ENCODE measurements around the gene ST7L. TPM values are rescaled to one million over a fixed set of nuclear protein-coding genes. Genes with fewer than 3 reads are reported as not detected.

The ST7L gene
- total RNA-seq, 1 experiment from 2014 or later: 22.1 TPM

DNA sequence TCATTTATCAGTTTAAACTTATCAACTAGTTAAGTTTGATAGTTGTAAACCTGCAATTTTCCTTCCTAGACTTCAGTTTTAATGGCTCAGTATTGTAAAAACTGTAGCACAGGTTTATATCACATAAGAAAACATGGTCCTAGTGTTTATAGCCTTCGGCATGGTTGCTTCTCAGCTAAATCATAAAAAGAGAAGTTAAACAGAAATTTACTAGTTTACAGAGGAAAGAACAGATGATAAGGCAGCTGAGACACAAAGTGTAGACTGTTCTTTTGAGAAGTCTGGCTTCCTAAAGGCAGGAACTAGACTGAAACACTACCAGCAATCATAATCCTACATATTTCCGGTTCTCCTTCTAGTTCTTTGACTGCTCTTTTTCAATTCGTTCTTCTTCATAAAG, 70.4 kb downstream of the ST7L start:
- Histone ChIP-seq H4K20me1 (ENCODE audit: insufficient read depth) (no peaks in the 10 kb centered on the region), H3F3A (ENCODE audit: insufficient read depth, low read depth) (peaks cover 27% of the 10 kb centered on the region), H3K79me2 (ENCODE audit: low read depth) (no peaks in the 10 kb centered on the region), H3K9me2 (ENCODE audit: insufficient read depth) (no peaks in the 10 kb centered on the region), H3K9me3 (ENCODE audit: insufficient read depth, low read depth) (no peaks in the 10 kb centered on the region; the same call in 1 of the 2 replicates), H3K4me2 (no peak overlapping the region), H3K27ac (no peak overlapping the region), H3K4me1 (replicated peaks; ENCODE audit: insufficient read depth) (peaks cover 30% of the 10 kb centered on the region), H3K27me3 (ENCODE audit: insufficient read depth, low read depth) (no peaks in the 10 kb centered on the region), H3K4me3 (no peak overlapping the region), H3K36me3 (ENCODE audit: low read depth) (no peaks in the 10 kb centered on the region), H2AFZ (no peak overlapping the region)
- TF ChIP-seq, protein P1, sequence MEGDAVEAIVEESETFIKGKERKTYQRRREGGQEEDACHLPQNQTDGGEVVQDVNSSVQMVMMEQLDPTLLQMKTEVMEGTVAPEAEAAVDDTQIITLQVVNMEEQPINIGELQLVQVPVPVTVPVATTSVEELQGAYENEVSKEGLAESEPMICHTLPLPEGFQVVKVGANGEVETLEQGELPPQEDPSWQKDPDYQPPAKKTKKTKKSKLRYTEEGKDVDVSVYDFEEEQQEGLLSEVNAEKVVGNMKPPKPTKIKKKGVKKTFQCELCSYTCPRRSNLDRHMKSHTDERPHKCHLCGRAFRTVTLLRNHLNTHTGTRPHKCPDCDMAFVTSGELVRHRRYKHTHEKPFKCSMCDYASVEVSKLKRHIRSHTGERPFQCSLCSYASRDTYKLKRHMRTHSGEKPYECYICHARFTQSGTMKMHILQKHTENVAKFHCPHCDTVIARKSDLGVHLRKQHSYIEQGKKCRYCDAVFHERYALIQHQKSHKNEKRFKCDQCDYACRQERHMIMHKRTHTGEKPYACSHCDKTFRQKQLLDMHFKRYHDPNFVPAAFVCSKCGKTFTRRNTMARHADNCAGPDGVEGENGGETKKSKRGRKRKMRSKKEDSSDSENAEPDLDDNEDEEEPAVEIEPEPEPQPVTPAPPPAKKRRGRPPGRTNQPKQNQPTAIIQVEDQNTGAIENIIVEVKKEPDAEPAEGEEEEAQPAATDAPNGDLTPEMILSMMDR (conservative IDR thresholded peaks at IDR 0.05): no peak
- no peak for TF ChIP-seq EZH2 (IDR thresholded peaks at IDR 0.05; ENCODE audit: low read depth)
- no TSS peak for BruUV-seq (replicated peaks)
- ChIA-PET CTCF (no interaction called here), POLR2A (ENCODE audit: unreplicated experiment) (interaction anchor here (0.6 kb wide), 1 partner anchor 21 kb away, joined by 13 read pairs; no protein-coding TSS in a partner anchor)
- intact Hi-C loops (cut with micrococcal nuclease; ENCODE audit: unreplicated experiment): no loop called here
- no peak for DNase-seq

DNA sequence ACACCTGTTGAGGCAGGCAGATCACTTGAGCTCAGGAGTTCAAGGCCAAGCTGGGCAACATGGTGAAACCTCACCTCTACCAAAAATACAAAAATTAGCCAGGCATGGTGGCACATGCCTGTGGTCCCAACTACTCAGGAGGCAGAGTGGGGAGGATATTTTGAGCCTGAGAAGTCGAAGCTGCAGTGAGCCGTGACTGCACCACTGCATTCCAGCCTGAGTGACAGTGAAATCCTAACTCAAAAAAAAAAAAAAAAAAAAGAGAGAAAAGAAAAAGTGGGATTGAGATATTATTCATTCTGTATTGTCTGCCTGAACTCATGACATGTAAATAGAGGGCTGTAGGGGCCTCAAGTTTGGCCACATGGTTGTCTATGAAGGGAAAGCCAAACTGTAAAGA, 72.9 kb downstream of the ST7L start:
- Histone ChIP-seq H3K27me3 (ENCODE audit: insufficient read depth, low read depth) (no peaks in the 10 kb centered on the region), H3F3A (ENCODE audit: insufficient read depth, low read depth) (peaks cover 32% of the 10 kb centered on the region), H3K36me3 (ENCODE audit: low read depth) (no peaks in the 10 kb centered on the region), H4K20me1 (ENCODE audit: insufficient read depth) (no peaks in the 10 kb centered on the region), H3K79me2 (ENCODE audit: low read depth) (no peaks in the 10 kb centered on the region), H3K9me2 (ENCODE audit: insufficient read depth) (no peaks in the 10 kb centered on the region), H3K4me3 (no peak overlapping the region), H3K4me2 (peak overlapping the region; percentile 69; the same call in 1 of the 2 replicates), H2AFZ (no peak overlapping the region), H3K27ac (peak overlapping the region; percentile 98), H3K4me1 (replicated peaks; ENCODE audit: insufficient read depth) (peaks cover 38% of the 10 kb centered on the region), H3K9me3 (ENCODE audit: insufficient read depth, low read depth) (no peaks in the 10 kb centered on the region; the same call in 1 of the 2 replicates)
- POLR2A ChIA-PET (ENCODE audit: unreplicated experiment): no interaction called here
- CTCF ChIA-PET: no interaction called here
- intact Hi-C loops (cut with micrococcal nuclease; ENCODE audit: unreplicated experiment): no loop called here
- no TSS peak for BruUV-seq (replicated peaks)
- TF ChIP-seq EZH2 (IDR thresholded peaks at IDR 0.05; ENCODE audit: low read depth): no peak
- TF ChIP-seq, protein P1 (conservative IDR thresholded peaks at IDR 0.05): no peak
- no peak for DNase-seq

DNA sequence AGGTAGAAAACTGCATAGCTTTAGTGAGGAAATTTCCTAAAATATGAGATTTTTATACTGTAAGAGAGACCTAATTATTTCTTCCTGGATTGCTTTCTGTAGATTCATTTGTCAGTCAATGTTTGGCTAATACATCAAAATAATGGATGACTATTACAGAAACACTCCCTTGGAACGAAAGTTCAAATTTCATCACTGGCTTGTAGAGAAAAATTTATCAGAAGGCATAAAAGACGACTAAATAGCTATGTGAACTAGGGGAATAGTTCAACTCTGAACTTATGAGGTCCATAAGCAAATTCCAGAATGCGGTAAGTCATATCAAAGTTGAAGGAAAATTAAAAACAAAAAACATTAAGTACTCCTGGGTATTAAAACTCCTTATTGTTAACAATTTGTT, 74.2 kb downstream of the ST7L start:
- Histone ChIP-seq H2AFZ (0 out of 2 replicates have a peak overlapping the region, but pooled peaks have one; percentile 26), H3K79me2 (ENCODE audit: low read depth) (no peaks in the 10 kb centered on the region), H4K20me1 (ENCODE audit: insufficient read depth) (no peaks in the 10 kb centered on the region), H3K27me3 (ENCODE audit: insufficient read depth, low read depth) (no peaks in the 10 kb centered on the region), H3K4me3 (0 out of 2 replicates have a peak overlapping the region, but pooled peaks have one; percentile 24), H3K9me3 (ENCODE audit: insufficient read depth, low read depth) (no peaks in the 10 kb centered on the region; the same call in 1 of the 2 replicates), H3K36me3 (ENCODE audit: low read depth) (0 out of 2 replicates have a peak, but pooled peaks cover 3% of the 10 kb centered on the region), H3K9me2 (ENCODE audit: insufficient read depth) (no peaks in the 10 kb centered on the region), H3K4me1 (replicated peaks; ENCODE audit: insufficient read depth) (peaks cover 38% of the 10 kb centered on the region), H3F3A (ENCODE audit: insufficient read depth, low read depth) (peaks cover 32% of the 10 kb centered on the region), H3K27ac (peak overlapping the region; percentile 98), H3K4me2 (peak overlapping the region; percentile 69)
- intact Hi-C loops (cut with micrococcal nuclease; ENCODE audit: unreplicated experiment): no loop called here
- no peak for TF ChIP-seq EZH2 (IDR thresholded peaks at IDR 0.05; ENCODE audit: low read depth)
- TF ChIP-seq, protein P1 (conservative IDR thresholded peaks at IDR 0.05): no peak
- DNase-seq: peak in 1 of 2 experiments; percentile 85
- CTCF ChIA-PET: no interaction called here
- BruUV-seq (replicated peaks): no TSS peak
- POLR2A ChIA-PET (ENCODE audit: unreplicated experiment): interaction anchor here (0.7 kb wide), 4 partner anchors 74 to 1966 kb away, joined by 3 to 24 read pairs (median 4); partner anchors contain the start of gene TRIM33
